Progenitor cell of endocrine pancreas (in vitro differentiated cells): ENCODE results near the gene CNOT6. TPM values are rescaled to one million over a fixed set of nuclear protein-coding genes. Genes with fewer than 3 reads are reported as not detected.
"Not testable (repeated sequence)": the region's sequence is repeated elsewhere in the genome, so short reads cannot be mapped to it uniquely, and the experiment has no call there.

Experiments
- DNase-seq: peaks from one replicate; pipeline ENCODE4 v3.0.0; 2021; ENCODE audit warnings: low spot score; ENCODE audit not compliant: unreplicated experiment
- H3K27ac Mint-ChIP-seq: 2 replicates; pipeline ENCODE4 v1.8.0; 2021; ENCODE audit warnings: mild to moderate bottlenecking, moderate library complexity, mixed read lengths
- H3K27me3 Mint-ChIP-seq: 2 replicates; pipeline ENCODE4 v1.8.0; 2021; ENCODE audit warnings: mixed read lengths
- H3K36me3 Mint-ChIP-seq: 2 replicates; pipeline ENCODE4 v1.8.0; 2022; ENCODE audit warnings: mixed read lengths; ENCODE audit not compliant: insufficient read depth
- H3K4me1 Mint-ChIP-seq: 2 replicates; pipeline ENCODE4 v1.8.0; 2021; ENCODE audit warnings: low read depth, mixed read lengths
- H3K4me3 Mint-ChIP-seq: 2 replicates; pipeline ENCODE4 v1.8.0; 2021; ENCODE audit warnings: low read depth, mild to moderate bottlenecking, moderate library complexity, mixed read lengths
- H3K9me3 Mint-ChIP-seq: 2 replicates; pipeline ENCODE4 v1.8.0; 2021; ENCODE audit warnings: low read depth, mixed read lengths
- total RNA-seq: library from RNA; stranded (reverse); gene quantifications from 2 replicates; pipeline ENCODE4 v1.2.1, GENCODE V29; 2021
- TF ChIP-seq, protein P1 (sequence below): fragments of 200-600 bp; sonication (generic); IDR thresholded peaks from one replicate; pipeline ENCODE4 v1.5.0; 2021; ENCODE audit warnings: antibody characterized with exemption, mild to moderate bottlenecking; ENCODE audit not compliant: unreplicated experiment

CNOT6 gene
- total RNA-seq, 1 donor from 2014 or later: 70.4 TPM

DNA sequence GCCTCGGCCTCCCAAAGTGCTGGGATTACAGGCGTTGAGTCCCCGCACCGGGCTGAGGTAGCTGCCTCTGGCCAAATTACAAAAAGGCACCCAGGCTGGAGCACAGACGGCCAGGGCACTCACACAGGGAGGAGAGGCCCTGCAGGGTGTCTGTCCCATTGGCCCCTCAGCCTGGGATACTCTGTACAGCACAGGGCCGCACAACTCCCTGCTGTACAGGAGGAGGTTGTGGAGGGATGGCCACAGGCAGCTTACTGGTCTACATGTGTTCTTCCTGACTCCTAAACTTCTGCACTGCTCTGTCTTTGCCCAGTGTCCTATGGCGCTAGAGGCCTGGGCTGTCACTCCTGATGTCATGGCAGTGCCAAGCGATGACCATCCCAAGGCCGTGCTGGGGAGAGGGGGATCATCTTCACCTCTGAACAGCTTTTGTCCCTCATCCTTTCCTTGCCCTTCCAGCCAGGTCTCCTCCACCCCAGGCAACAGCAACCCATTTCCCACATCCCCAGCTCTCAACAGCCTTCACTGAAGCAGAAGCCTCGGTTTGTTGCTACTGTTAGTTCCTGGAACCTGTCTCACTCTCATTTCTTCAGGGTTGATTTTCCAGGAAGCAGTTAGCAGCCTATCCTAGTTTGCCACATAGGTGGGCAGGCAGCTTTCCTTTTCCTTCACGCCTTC is 1.8 kb upstream of the CNOT6 start:
- Mint-ChIP-seq H3K36me3 (peaks cover 3% of the 10 kb centered on the region), H3K4me1 (peaks cover 9% of the 10 kb centered on the region), H3K9me3 (no peaks in the 10 kb centered on the region), H3K27me3 (no peaks in the 10 kb centered on the region), H3K4me3 (peak overlapping the region; percentile 61), H3K27ac (no peak overlapping the region)
- no peak for DNase-seq
- TF ChIP-seq, protein P1, sequence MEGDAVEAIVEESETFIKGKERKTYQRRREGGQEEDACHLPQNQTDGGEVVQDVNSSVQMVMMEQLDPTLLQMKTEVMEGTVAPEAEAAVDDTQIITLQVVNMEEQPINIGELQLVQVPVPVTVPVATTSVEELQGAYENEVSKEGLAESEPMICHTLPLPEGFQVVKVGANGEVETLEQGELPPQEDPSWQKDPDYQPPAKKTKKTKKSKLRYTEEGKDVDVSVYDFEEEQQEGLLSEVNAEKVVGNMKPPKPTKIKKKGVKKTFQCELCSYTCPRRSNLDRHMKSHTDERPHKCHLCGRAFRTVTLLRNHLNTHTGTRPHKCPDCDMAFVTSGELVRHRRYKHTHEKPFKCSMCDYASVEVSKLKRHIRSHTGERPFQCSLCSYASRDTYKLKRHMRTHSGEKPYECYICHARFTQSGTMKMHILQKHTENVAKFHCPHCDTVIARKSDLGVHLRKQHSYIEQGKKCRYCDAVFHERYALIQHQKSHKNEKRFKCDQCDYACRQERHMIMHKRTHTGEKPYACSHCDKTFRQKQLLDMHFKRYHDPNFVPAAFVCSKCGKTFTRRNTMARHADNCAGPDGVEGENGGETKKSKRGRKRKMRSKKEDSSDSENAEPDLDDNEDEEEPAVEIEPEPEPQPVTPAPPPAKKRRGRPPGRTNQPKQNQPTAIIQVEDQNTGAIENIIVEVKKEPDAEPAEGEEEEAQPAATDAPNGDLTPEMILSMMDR: no peak

DNA sequence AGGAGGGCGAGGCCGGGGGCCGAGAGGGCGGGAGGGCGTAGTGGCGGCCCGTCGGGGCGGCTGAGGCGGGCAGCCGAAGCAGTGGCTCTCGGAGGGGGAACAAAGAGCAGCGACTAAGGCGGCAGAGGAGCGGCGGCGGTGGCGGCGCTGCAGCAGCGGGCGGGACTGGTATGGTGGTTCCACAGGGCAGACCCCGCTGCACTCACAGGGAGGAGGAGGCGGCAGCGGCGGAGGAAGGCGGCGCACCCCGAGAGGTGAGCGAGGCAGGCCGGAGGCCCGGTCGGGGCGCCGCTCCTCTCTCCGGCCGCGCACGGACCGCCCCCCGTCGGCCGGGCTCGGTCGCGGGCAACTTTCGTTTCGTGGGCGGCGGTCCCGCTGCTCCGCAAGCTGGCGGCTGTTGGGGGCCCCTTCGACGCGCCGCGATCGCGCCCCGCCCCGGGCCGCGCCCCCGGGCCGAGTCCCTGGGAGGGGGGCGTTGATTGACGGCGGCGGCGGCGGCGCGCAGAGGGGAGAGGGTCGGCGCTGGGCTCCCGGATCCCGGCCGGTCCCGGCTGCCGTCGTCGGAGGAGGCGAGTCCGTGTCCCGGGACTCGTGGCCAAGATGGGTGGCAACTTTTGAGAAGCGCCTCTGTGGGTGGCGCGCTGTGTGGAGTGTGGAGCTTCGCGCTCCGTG is 467 bp downstream of the CNOT6 start:
- peak overlapping the region; percentile 97 for H3K27ac Mint-ChIP-seq
- no peaks in the 10 kb centered on the region for H3K27me3 Mint-ChIP-seq

DNA sequence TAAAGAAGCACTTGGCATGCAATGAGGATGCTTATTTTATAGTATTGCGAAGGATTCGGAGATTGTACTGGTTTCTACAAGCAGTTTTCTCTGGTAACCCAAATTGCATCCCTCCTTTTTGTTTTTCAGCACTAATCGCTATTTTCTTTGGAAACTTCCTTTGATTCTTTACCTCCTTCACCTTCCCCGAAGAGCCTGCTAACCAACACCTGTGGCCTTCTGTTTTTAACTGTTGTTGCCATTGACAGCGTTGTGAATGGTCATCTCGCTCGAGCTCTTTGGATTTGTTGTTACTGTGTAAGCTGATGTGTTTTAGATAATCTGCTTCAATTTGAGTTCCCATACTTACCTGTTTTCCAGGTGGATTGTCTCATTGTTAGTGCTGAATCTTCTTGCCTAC is 1.1 kb downstream of the CNOT6 start:
- peak overlapping the region; percentile 93 for H3K27ac Mint-ChIP-seq
- TF ChIP-seq, protein P1: no peak
- H3K9me3 Mint-ChIP-seq: no peaks in the 10 kb centered on the region
- peaks cover 20% of the 10 kb centered on the region for H3K4me1 Mint-ChIP-seq
- H3K4me3 Mint-ChIP-seq: peak overlapping the region; percentile 70
- H3K27me3 Mint-ChIP-seq: no peaks in the 10 kb centered on the region
- DNase-seq: no peak
- H3K36me3 Mint-ChIP-seq: peaks cover 9% of the 10 kb centered on the region

More for the DNA sequence above, 467 bp downstream of the CNOT6 start:
- DNase-seq: peak; percentile 43
- Mint-ChIP-seq H3K4me3 (peak overlapping the region; percentile 80), H3K9me3 (no peaks in the 10 kb centered on the region), H3K36me3 (peaks cover 9% of the 10 kb centered on the region), H3K4me1 (peaks cover 19% of the 10 kb centered on the region)
- TF ChIP-seq, protein P1: peak; percentile 19

DNA sequence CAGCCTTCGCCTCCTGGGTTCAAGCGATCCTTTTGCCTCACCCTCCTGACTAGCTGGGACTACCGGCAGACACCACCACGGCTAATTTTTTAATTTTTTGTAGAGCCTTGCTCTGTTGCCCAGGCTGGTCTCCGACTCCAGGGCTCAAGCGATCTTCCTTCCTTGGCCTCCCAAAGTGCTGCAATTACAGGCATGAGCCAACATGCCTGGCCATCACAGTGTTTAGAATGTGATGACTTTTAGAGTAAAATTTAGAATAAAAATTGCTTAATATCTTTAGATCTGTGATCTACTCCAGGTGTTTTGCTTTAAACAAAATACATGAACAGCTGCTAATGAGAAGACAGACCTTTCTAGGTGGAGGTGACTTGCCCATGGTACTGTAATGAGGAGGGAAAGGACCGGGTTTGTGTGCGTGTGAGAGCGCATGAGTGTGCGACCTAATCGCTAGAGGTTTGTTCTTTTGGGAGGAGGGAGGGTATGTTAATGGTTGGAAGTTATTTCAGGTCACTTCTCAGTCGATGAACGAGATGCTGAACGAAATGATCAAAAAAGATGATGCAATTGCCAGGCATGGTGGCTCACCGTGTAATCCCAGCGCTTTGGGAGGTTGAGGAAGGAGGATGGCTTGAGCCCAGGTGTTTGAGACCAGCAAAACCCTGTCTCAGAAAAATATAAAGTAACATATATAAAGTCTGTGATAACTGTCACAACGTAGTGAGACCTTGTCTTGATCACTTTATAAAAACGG is 2.0 kb downstream of the CNOT6 start:
- no peaks in the 10 kb centered on the region for H3K27me3 Mint-ChIP-seq
- no peak for DNase-seq
- H3K4me1 Mint-ChIP-seq: peaks cover 20% of the 10 kb centered on the region
- peaks cover 9% of the 10 kb centered on the region for H3K36me3 Mint-ChIP-seq
- no peaks in the 10 kb centered on the region for H3K9me3 Mint-ChIP-seq
- H3K27ac Mint-ChIP-seq: peak overlapping the region; percentile 3
- TF ChIP-seq, protein P1: no peak
- peak overlapping the region; percentile 70 for H3K4me3 Mint-ChIP-seq

DNA sequence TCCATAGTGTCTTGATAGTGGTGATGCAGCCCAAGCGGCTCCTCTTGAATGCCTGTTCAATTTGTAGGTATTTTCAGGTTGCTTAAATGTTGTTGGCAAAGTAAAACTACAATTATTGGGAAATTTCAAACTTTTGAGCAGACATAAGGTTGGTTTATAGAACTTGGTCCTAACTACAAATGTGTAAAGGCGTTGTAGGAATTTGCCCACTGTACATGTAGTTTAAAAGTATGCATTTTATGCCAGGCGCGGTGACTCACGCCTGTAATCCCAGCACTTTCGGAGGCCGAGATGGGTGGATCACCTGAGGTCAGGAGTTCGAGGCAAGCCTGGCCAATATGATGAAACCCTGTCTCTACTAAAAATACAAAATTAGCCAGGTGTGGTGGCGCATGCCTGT is 2.6 kb downstream of the CNOT6 start:
- not testable (repeated sequence) for H3K27ac Mint-ChIP-seq, H3K9me3 Mint-ChIP-seq, DNase-seq, H3K27me3 Mint-ChIP-seq, H3K36me3 Mint-ChIP-seq
- Mint-ChIP-seq H3K4me1 (peaks cover 20% of the 10 kb centered on the region), H3K4me3 (peak overlapping the region; percentile 70)

DNA sequence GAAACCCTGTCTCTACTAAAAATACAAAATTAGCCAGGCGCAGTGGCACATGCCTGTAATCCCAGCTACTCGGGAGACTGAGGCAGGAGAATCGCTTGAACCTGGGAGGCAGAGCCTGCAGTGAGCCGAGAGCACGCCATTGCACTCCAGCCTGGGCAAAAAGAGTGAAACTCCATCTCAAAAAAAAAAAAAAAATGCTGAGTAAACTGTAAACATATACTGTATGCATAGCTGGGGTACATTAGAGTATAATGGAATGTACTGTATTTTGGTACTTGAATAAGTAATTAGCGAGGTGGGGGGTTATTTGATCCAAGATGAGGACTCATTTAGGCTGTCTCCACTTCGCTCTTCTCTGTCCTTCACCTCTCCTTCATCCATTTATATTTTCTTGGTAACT is 3.7 kb downstream of the CNOT6 start:
- H3K4me3 Mint-ChIP-seq, H3K36me3 Mint-ChIP-seq, H3K9me3 Mint-ChIP-seq, DNase-seq, H3K27ac Mint-ChIP-seq, H3K27me3 Mint-ChIP-seq: not testable (repeated sequence)
- peaks cover 20% of the 10 kb centered on the region for H3K4me1 Mint-ChIP-seq
